ENCODE results near the gene SPATA24.
"Not testable (repeated sequence)": the region's sequence is repeated elsewhere in the genome, so short reads cannot be mapped to it uniquely, and the experiment has no call there.

The SPATA24 gene

GRCh38 chr5:139354186-139354585 lies 49.7 kb downstream of the SPATA24 start:
- DNase-seq (ENCODE audit: low read depth in 3 of 3, low spot score in 1 of 3) = no peak

- DNase-seq (ENCODE audit: low read depth in 3 of 3, low spot score in 1 of 3) = not testable (repeated sequence)
Measured at GRCh38 chr5:139347863-139348262, 56.0 kb downstream of the SPATA24 start.

Data from stimulated activated CD4-positive, alpha-beta T cell treated with anti-CD3 and anti-CD28 coated beads, TNF-alpha, amount 100 ng/mL, for 1 hour (primary cell).